SK-N-SH treated with all-trans-retinoic acid at 6 μM for 48 hours (cell line): ENCODE data around the gene IDH3G.

Experiments used
- CREB5 ChIP-seq: fragments of 250-450 bp; sonication (Bioruptor Pico); IDR thresholded peaks from 2 replicates; pipeline ENCODE4 v1.5.1; 2020; ENCODE audit warnings: low read depth, mild to moderate bottlenecking, moderate library complexity
- ESRRG ChIP-seq: fragments of 250-450 bp; sonication (Bioruptor Pico); IDR thresholded peaks from 2 replicates; pipeline ENCODE4 v1.6.1; 2021; ENCODE audit warnings: mild to moderate bottlenecking

IDH3G gene

GRCh38 chrX:153736071-153736820, 57.9 kb downstream of the IDH3G start (continued):
- TF ChIP-seq CREB5 (CRISPR knock-in tag) (no peak), ESRRG (no peak)
